Mesendoderm (in vitro differentiated cells): Measurements from ENCODE around the gene TMEM14C.
"Not testable (repeated sequence)": the region's sequence is repeated elsewhere in the genome, so short reads cannot be mapped to it uniquely, and the experiment has no call there.

Experiments used
- DNase-seq: peaks from one replicate; pipeline ENCODE4 v3.0.0; 2013
- H2AK5ac ChIP-seq: 2 replicates; pipeline ENCODE4 v1.6.1; 2013; ENCODE audit warnings: low read length, inconsistent platforms
- H2BK120ac ChIP-seq: 2 replicates; pipeline ENCODE4 v1.6.1; 2013; ENCODE audit warnings: low read depth, mild to moderate bottlenecking, low read length, moderate library complexity, mixed read lengths
- H2BK15ac ChIP-seq: replicated peaks from 2 replicates; pipeline ENCODE4 v1.6.1; 2013; ENCODE audit warnings: low read depth, mild to moderate bottlenecking, moderate library complexity
- H2BK5ac ChIP-seq: 2 replicates; pipeline ENCODE4 v1.6.1; 2013; ENCODE audit warnings: low read length, inconsistent platforms
- H3K18ac ChIP-seq: 2 replicates; pipeline ENCODE4 v1.6.1; 2013; ENCODE audit warnings: mild to moderate bottlenecking, low read length, mixed read lengths
- H3K23ac ChIP-seq: one replicate; pipeline ENCODE4 v1.6.1; 2013; ENCODE audit warnings: low read length
- H3K27ac ChIP-seq: 2 replicates; pipeline ENCODE4 v1.5.1; 2013; ENCODE audit warnings: low read depth, mild to moderate bottlenecking, inconsistent platforms, low read length, moderate library complexity
- H3K27me3 ChIP-seq: 2 replicates; pipeline ENCODE4 v1.6.1; 2013; ENCODE audit warnings: low read length, control low read depth, mild to moderate bottlenecking, inconsistent platforms; ENCODE audit not compliant: insufficient read depth, poor library complexity
- H3K36me3 ChIP-seq: 2 replicates; pipeline ENCODE4 v1.6.1; 2013; ENCODE audit warnings: low read length, inconsistent platforms; ENCODE audit not compliant: control insufficient read depth, insufficient read depth
- H3K4ac ChIP-seq: one replicate; pipeline ENCODE4 v1.6.1; 2013; ENCODE audit warnings: low read depth, mild to moderate bottlenecking, low read length, moderate library complexity
- H3K4me1 ChIP-seq: 2 replicates; pipeline ENCODE4 v1.6.1; 2013; ENCODE audit warnings: low read depth, low read length, inconsistent platforms; ENCODE audit not compliant: control insufficient read depth
- H3K4me2 ChIP-seq: 2 replicates; pipeline ENCODE4 v1.6.1; 2013; ENCODE audit warnings: low read length
- H3K4me3 ChIP-seq: 2 replicates; pipeline ENCODE4 v1.5.1; 2013; ENCODE audit warnings: mild to moderate bottlenecking, low read length
- H3K56ac ChIP-seq: one replicate; pipeline ENCODE4 v1.6.1; 2013; ENCODE audit warnings: low read length
- H3K79me1 ChIP-seq: 2 replicates; pipeline ENCODE4 v1.6.1; 2013; ENCODE audit warnings: low read length, inconsistent platforms
- H3K79me2 ChIP-seq: 2 replicates; pipeline ENCODE4 v1.6.1; 2013; ENCODE audit warnings: mild to moderate bottlenecking, low read length; ENCODE audit not compliant: control insufficient read depth, insufficient read depth
- H3K9ac ChIP-seq: 2 replicates; pipeline ENCODE4 v1.6.1; 2013; ENCODE audit warnings: low read length, inconsistent platforms
- H4K5ac ChIP-seq: one replicate; pipeline ENCODE4 v1.6.1; 2013; ENCODE audit warnings: low read length
- H4K8ac ChIP-seq: one replicate; pipeline ENCODE4 v1.6.1; 2013; ENCODE audit warnings: low read depth, mild to moderate bottlenecking, control low read depth, low read length, moderate library complexity
- WGBS: extraction: QIAGEN DNeasy Blood & Tissue Kit; methylation state at CpG from one replicate; pipeline ENCODE4 v1.1.7; 2013; ENCODE audit warnings: low lambda C conversion rate, missing lambda C conversion rate; ENCODE audit not compliant: insufficient coverage; ENCODE audit errors: extremely low coverage; 5-methylcytosine and 5-hydroxymethylcytosine counted together

TMEM14C gene

GRCh38 chr6:10719296-10719963 lies 3.4 kb upstream of the TMEM14C start:
- Histone ChIP-seq H3K4me3 (no peak overlapping the region), H2BK5ac (no peak overlapping the region), H3K79me2 (peaks cover 7% of the 10 kb centered on the region), H3K27me3 (no peaks in the 10 kb centered on the region), H3K23ac (no peak overlapping the region), H3K4me1 (peaks cover 3% of the 10 kb centered on the region), H3K9ac (no peak overlapping the region), H3K79me1 (peaks cover 5% of the 10 kb centered on the region), H3K4ac (no peak overlapping the region), H3K18ac (no peak overlapping the region), H3K27ac (no peak overlapping the region), H4K8ac (no peak overlapping the region), H3K36me3 (no peaks in the 10 kb centered on the region), H2AK5ac (no peak overlapping the region), H3K4me2 (no peak overlapping the region), H2BK15ac (no peak overlapping the region), H3K56ac (no peak overlapping the region), H2BK120ac (no peak overlapping the region), H4K5ac (no peak overlapping the region)
- no peak for DNase-seq
- no CpG with 5 or more reads among the region's 8 CpGs for WGBS

DNA sequence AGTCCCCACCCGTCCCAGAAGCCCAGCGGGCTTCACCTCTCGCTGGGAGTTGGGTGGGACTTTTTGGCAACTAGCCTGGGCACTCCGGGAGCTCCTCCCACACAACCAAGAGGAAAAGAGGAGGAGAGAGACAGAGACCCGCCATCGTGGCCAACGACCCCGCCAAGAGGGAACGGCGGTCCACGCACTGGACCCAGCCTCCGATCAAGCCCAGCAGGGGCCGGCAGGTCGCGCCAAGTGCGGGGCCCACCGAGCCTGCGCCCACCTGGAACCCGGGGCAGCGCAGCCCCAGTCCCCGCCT lies 3.0 kb upstream of the TMEM14C start:
- Histone ChIP-seq H2BK120ac (no peak overlapping the region), H2BK5ac (no peak overlapping the region), H3K4me1 (peaks cover 5% of the 10 kb centered on the region), H3K36me3 (no peaks in the 10 kb centered on the region), H3K4me2 (no peak overlapping the region), H3K23ac (no peak overlapping the region), H4K8ac (no peak overlapping the region), H3K4ac (no peak overlapping the region), H2BK15ac (no peak overlapping the region), H3K18ac (no peak overlapping the region), H3K56ac (no peak overlapping the region), H3K79me2 (peaks cover 8% of the 10 kb centered on the region), H3K9ac (no peak overlapping the region), H4K5ac (no peak overlapping the region), H3K79me1 (peaks cover 7% of the 10 kb centered on the region), H3K27ac (no peak overlapping the region), H3K4me3 (no peak overlapping the region), H2AK5ac (no peak overlapping the region), H3K27me3 (no peaks in the 10 kb centered on the region)
- no peak for DNase-seq
- no CpG with 5 or more reads among the region's 21 CpGs for WGBS

DNA sequence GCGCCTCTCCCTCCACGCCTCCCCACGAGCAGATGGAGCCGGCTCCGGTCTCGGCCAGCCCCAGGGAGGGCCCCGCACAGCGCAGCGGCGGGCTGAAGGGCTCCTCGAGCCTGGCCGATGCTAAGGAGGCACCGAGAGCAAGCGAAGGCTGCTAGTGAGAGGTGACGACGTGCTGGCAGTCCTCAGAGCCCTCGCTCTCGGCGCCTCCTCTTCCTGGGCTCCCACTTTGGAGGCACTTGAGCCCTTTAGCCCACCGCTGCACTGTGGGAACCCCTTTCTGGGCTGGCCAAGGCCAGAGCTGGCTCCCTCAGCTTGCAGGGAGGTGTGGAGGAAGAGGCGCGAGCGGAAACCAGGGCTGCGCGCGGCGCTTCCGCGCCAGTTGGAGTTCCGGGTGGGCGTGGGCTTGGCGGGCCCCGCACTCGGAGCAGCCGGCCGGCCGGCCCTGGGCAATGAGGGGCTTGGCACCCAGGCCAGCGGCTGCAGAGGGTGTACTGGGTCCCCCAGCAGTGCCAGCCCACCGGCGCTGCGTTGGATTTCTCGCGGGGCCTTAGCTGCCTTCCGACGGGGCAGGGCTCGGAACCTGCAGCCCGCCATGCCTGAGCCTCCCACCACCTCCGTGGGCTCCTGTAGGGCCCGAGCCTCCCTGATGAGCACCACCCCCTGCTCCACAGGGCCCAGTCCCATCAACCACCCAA lies 2.5 kb upstream of the TMEM14C start:
- Histone ChIP-seq H3K79me1 (peaks cover 8% of the 10 kb centered on the region), H3K4ac (no peak overlapping the region), H3K18ac (no peak overlapping the region), H3K56ac (no peak overlapping the region), H2BK120ac (no peak overlapping the region), H4K5ac (no peak overlapping the region), H3K4me2 (no peak overlapping the region), H3K4me3 (no peak overlapping the region), H4K8ac (no peak overlapping the region), H2AK5ac (no peak overlapping the region), H2BK5ac (no peak overlapping the region), H3K79me2 (peaks cover 8% of the 10 kb centered on the region), H3K36me3 (no peaks in the 10 kb centered on the region), H3K23ac (no peak overlapping the region), H3K27me3 (no peaks in the 10 kb centered on the region), H3K27ac (no peak overlapping the region), H3K4me1 (peaks cover 6% of the 10 kb centered on the region), H3K9ac (no peak overlapping the region), H2BK15ac (no peak overlapping the region)
- DNase-seq = no peak
- WGBS = no CpG with 5 or more reads among the region's 49 CpGs

DNA sequence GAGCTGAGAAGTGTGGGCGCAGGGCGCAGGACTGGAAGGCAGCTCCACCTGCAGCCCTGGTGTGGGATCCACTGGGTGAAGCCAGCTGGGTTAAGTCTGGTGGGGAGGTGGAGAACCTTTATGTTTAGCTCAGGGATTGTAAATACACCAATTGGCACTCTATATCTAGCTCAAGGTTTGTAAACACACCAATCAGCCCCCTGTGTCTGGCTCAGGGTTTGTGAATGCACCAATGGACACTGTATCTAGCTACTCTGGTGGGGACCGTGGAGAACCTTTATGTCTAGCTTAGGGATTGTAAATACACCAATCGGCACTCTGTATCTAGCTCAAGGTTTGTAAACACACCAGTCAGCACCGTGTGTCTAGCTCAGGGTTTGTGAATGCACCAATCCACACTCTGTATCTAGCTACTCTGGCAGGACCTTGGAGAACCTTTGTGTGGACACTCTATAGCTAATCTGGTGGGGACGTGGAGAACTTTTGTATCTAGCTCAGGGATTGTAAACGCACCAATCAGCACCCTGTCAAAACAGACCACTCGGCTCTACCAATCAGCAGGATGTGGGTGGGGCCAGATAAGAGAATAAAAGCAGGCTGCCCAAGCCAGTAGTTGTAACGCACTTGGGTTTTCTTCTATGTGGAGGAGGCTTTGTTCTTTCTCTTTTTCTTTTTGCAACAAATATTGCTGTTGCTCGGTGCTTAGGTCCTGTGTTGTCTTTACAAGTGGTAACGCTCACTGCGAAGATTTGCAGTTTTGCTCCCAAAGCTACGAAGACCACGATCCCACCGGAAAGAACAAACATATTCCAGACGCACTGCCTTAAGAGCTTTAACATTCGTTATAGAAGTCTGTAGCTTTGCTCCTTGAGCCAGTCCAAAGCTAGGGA lies 1.7 kb upstream of the TMEM14C start:
- not testable (repeated sequence) for H3K56ac ChIP-seq, H3K4me3 ChIP-seq

DNA sequence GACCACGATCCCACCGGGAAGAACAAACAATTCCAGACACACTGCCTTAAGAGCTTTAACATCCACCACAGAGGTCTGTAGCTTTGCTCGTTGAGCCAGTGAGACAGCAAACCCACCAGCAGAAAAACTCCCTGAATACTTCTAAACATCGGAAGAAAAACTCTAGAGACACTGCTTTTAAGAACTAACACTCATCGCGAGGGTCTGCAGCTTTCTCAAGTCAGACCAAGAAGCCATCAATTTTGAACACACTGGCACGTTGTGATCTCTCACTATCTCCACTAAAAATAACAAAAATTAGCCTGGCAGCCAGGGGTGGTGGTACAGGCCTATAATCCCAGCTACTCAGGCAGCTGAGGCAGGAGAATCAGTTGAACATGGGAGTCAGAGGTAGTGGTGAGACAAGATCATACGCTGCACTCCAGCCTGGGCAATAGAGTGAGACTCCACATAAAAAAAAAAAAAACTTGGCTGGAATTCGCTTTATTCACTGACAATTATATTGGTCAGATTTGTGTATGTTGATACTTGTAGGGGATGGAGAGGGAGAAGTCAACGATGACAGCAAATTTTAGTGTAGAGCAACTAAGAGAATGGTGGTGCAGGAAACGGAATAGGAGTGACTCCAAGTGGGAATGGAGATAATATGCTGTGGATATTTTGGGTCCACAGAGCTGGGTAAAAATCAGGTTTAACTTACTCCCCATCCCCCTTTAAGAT lies 860 bp upstream of the TMEM14C start:
- Histone ChIP-seq H3K27ac (peak overlapping the region; percentile 43), H2BK5ac (no peak overlapping the region), H2BK15ac (no peak overlapping the region), H3K79me1 (peaks cover 8% of the 10 kb centered on the region), H4K5ac (peak overlapping the region; percentile 88), H2BK120ac (no peak overlapping the region), H3K4ac (no peak overlapping the region), H3K18ac (no peak overlapping the region), H3K27me3 (no peaks in the 10 kb centered on the region), H3K79me2 (peaks cover 8% of the 10 kb centered on the region), H2AK5ac (no peak overlapping the region), H3K4me3 (peak overlapping the region; percentile 46), H3K23ac (no peak overlapping the region), H4K8ac (peak overlapping the region; percentile 58), H3K4me2 (peak overlapping the region; percentile 86), H3K9ac (peak overlapping the region; percentile 77), H3K4me1 (peaks cover 6% of the 10 kb centered on the region), H3K36me3 (no peaks in the 10 kb centered on the region), H3K56ac (peak overlapping the region; percentile 92)
- no peak for DNase-seq
- no CpG with 5 or more reads among the region's 11 CpGs for WGBS

More for the DNA sequence above, 1.7 kb upstream of the TMEM14C start:
- H3K18ac ChIP-seq, H3K23ac ChIP-seq, H3K36me3 ChIP-seq, H3K79me1 ChIP-seq, H3K79me2 ChIP-seq, H3K4me1 ChIP-seq, H3K9ac ChIP-seq, H2BK15ac ChIP-seq, H4K5ac ChIP-seq, DNase-seq, H4K8ac ChIP-seq, H3K27ac ChIP-seq, H2BK5ac ChIP-seq, H3K4ac ChIP-seq, H2AK5ac ChIP-seq, H3K4me2 ChIP-seq, H3K27me3 ChIP-seq, H2BK120ac ChIP-seq: not testable (repeated sequence)
- WGBS = no CpG with 5 or more reads among the region's 17 CpGs
